GM19438 (cell line): ENCODE data around the gene ADORA1.

Experiments used
- ATAC-seq: cut with Tn5 transposase; IDR thresholded peaks from one replicate; pipeline ENCODE4 v1.9.1; 2021; ENCODE audit warnings: low read depth; ENCODE audit not compliant: unreplicated experiment

Gene ADORA1

GRCh38 chr1:203181586-203182386, 54.3 kb downstream of the ADORA1 start:
- ATAC-seq = no peak

DNA sequence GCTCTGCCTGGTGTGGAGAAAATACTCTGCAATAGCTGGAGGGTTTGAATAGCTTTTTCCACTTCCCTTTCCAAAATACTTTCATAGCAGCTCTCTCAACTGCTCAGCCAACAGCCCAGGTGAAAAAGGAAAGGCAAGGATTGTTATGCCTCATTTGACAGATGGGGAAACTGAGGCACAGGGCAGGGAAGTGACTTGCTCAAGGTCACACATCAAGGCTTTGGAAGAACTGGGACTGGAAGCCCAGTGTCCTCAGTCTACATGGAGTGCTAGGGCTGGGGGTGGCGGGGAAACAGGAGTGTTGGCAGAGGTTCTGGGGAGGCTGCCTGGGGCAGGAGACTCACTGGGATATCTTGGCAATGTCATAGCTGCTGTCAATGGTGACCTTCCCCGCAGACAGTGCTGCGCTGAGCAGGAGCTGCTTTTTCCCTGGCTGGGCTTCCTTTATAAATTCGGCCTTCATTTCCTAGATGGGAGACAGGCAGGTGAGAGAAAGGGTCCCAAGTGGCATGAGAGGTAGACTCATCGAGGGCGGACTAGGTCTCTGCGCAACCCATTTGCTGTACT, 54.9 kb downstream of the ADORA1 start:
- no peak for ATAC-seq

GRCh38 chr1:203183828-203184227, 56.3 kb downstream of the ADORA1 start:
- no peak for ATAC-seq

GRCh38 chr1:203184467-203184866, 56.9 kb downstream of the ADORA1 start:
- ATAC-seq = no peak

DNA sequence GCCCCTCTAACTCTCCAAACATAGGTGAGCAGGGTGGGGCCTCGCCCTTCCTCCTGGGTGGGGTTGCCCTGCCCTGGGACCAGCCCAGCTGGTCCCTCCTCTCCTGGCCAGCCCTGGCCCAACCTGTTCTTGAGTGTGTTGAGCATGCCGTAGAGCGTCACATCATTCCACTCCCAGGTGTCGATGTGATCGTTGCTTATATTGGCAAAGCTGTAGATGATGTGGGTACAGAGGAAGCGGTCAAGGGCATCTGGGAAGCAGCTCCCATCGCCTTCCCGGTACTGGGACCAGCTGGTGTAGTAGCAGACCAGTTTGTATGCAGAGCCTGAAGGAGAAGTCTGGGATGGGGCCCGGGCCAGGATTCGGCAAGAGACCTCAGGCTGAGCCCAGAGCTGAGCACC, 57.5 kb downstream of the ADORA1 start:
- ATAC-seq = no peak

DNA sequence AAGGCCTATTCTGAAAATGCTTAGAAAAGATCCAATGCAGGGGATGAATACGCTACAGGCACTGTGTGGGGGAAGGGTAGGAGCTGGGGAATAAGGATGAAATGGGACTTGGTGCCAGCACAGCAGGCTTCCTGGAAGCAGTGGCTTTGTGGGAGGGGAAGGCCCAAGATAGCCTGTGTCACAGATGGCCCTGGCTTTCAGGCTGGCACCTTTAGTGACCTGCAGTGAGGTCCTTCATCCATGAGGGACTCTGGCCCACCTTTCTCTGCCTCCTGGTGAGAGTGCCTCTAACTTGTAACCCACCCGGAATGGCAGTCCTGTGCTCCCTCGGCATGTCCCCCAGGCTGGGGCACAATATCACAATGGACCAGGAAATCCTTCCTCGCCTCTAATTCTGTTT, 58.1 kb downstream of the ADORA1 start:
- ATAC-seq = no peak

DNA sequence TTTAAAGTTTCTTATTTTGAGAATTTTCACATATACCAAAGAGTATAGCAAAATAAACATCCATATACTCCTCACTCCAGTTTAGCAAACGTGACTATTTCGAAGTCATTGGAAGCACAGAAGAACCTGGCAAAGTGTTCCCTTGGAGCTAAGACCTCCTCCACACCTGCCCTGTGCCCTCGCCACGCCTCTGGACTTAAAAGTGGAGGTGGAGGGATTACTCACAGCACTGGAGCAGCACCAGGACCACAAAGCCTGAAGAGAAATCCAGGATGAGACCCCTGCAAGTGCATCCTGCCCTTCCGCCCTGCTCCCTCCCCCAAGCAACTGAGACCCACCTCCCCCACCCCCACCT, 58.5 kb downstream of the ADORA1 start:
- no peak for ATAC-seq

DNA sequence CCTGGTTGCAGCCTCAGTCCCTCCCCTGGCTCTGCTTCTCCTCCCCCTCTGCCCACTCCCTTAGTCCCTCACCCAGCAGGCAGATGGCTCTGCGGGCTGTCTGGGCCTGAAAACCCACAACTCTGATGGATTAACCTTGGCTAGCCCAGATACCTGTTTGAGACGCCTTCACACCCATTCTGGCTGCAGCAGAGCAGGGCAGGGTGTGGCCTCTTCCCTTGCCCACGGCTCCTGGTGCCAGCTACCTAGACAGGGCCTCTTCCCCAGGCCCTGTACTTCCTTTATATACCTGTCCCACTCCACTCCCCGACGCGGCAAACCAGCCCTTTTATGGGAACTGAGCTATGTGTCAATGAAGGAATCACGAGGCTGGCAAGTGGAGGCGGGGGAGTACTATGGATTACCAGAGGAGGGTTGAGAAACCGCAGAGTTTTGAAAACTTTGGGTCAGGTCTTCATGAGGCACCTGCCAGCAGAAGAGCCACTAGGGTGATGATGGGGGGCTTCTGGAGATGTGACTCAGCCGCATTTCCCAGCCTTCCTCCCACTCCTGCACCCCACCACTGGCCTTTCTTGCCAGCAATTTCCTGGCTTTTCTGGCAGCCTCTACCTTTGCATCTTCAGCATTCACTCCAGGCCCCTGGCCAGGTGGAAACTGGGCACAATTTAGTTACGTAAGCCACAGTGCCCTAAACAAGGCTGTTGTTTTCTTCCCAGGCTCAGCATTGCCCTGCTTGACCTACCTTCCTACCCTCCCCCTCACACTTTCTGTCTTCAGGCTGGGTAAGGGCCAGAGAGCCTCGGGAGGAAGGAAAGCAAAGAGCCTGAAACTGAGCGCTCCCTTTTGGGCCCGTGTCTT, 59.1 kb downstream of the ADORA1 start, which contains the start of gene CHI3L1:
CHI3L1 (minus strand) TSS at position 259 of the 858 bp plus-strand sequence; CDS start at position 178, 81 bp downstream.
- no peak for ATAC-seq

DNA sequence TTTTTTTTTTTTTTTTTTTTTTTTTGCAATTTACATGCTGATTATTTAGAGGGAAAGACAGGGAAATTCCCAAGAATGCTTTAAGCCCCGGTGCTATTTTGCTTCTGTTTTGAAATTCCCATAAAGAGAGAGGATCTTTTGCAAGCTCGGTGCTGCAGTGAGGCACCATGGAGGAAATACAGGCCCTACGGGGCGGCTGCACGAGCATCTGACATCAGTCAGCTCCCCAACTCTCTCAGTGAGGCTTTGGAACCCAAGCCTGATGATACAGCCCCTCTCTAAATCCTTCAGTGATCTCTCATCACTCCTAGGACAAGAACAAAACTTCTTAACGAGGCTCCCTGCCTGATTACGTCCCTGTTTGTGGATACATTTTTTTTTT, 59.8 kb downstream of the ADORA1 start:
- ATAC-seq = no peak

DNA sequence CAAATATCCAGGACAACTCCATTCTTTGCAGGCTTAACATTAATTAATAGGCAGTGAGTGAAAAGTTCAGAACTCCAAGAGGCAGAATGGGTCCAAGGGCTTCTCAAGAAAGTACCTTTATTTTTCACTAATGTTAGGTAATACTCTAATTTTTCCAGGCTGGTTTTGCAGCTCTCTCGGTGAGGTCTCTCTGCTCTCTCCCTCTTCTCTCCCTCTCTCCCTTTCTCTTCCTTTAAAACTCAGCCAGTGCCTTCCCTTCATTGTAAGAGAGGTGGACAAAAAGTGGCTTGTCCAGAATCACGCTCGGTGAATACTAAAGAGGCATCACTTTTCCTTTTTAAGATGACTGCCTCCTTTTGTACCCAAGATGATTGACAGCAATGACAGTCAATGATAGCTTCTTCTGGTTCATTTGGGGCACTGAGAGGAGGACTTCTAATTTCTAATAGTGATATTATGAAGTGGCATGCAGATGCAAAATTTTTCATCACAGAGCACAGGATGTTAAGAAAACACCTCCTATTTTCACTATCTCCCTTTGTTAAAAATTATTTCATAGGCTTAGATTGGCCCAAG, 60.3 kb downstream of the ADORA1 start:
- no peak for ATAC-seq

- ATAC-seq = no peak
Measured at GRCh38 chr1:203188686-203189232, 61.2 kb downstream of the ADORA1 start.

DNA sequence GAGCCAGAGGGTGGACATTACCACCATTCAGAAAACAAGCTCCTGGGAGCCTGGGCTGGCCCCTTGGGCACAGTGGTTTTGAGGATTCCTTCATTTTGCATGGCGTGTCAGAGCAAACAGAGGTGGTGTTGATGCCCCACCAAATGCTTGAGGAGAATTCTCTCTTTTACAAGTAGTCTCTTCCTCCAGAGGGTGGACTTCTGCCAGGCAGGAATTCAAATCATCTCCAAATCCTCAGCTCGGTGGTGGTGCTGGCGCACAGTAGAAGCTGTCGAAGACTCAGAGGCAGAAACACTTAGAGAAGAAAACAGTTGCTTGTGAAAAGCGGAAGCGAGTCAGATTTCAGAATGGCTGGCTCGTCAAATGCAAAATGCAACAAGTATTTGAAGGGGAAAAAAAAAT, 62.4 kb downstream of the ADORA1 start:
- ATAC-seq = no peak

GRCh38 chr1:203190949-203191348, 63.4 kb downstream of the ADORA1 start:
- no peak for ATAC-seq

DNA sequence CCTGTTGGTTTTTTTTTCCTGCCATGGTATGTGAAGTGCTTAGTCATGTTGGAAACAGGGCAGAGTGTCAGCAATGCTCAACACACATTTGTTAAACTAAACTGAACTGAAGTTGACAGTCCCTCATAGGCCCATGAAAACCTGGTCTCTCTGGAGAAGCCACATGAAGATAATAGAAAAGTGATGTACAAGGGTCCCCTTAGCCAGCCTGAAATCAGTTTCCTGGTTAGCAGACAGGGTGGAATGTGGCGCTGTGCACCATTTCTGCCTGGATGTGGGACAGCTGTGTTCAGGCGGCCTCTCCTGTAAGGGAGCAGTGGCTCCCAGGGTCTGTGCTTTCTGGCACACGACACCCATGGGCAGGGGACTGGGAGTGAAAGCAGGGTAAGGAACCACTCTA, 68.8 kb downstream of the ADORA1 start:
- no peak for ATAC-seq

- ATAC-seq = no peak
Measured at GRCh38 chr1:203197625-203198024, 70.1 kb downstream of the ADORA1 start.

DNA sequence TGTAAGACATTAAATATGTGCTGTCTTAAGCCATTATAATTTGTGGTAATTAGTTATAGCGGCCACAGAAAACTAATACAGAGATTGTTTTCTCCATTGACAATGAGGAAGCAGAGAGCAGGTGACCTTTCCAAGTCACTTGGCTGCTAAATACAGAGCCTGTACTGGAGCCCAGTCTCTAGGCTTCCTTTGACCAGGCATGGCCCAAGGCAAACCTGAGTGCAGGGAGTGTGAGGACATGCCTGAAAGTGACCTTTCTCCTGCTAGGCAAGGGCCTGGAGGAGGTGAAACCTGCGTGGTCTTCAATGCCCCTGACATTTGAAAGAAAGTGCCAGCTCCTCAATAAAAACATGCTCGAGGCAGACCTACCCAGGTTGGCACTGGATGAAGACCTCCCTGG, 71.5 kb downstream of the ADORA1 start:
- no peak for ATAC-seq

DNA sequence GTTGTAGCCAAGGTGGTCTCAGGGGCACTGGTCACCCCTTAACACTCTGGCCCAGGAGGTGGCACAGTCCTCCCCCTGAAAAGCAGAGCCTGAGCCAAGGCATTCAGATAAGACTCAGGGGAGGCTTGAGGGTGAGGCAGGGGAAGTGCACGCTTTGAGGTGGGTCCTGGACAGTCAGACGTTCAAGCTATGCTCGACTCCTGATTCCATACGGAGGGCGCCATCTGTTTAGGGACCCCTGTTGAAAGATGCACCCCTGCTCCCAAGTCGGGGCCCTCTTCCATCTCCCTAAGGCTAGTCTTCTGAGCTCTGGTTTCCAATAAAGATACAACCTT, 71.9 kb downstream of the ADORA1 start:
- ATAC-seq = no peak

DNA sequence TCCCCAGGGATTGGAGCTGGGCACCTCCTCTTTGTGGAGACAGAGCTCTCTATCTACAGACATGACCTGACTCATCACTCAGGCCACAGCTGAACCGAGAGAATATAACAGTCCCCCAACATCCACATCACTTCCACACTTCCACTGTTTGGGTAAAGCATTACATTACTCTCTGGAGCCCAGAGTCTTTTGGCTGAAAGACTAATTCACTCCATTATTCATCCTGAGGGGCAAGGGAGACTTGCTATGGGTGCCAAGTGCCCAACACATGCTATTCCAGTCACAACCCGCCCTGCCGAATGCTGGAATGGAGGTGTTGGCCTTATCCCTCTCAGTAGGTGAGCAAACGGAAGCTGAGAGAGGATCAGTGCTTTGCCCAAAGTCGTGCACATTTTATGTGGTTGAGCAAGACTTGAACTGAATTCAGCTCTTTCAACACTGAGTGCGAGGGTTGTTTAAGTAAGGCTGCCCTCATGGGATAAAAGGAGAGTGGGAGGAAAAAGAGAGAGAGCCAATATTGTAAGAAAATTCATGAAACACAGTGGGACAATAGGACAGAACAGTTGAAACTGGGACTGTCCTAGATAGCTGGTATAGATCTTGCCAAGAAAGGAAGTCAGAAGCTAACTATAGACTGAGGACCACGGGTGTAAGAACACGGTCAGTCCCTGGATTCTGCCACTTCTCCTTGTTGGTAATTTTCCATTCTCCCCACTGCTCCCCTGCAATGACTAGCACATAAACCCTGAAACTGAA, 72.5 kb downstream of the ADORA1 start:
- ATAC-seq = no peak

GRCh38 chr1:203200916-203201315, 73.4 kb downstream of the ADORA1 start:
- ATAC-seq = no peak

DNA sequence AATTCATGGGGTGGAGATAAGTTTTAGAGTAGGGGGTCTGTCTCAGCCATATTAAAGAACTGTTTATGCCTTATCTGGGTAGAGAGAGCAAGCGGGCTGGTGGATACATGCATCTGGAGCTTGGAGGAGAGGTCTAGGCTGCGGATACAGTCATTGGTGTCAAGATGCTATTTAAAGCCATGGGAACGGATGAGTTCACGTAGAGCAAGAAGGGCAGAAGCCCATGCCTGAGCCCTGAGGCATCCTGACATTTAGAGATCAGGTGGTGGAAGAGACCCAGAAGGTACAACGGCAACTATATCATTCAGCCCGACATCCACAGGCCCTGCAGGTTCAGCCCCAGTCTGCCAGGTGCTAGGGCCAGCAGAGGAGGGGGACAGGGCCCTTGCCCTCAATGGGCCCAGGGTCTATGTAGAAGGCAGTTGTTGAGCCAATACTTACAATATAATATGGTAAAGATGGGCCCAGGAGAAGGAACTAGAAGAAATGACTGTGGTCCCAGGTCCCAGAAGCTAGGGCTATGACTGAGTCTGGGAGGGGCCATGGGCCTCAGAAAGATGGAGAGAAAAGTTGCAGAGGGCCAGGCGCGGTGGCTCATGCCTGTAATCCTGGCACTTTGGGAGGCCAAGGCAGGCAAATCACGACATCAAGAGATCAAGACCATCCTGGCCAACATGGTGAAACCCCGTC, 74.1 kb downstream of the ADORA1 start:
- ATAC-seq = no peak
